Fibroblast of upper back skin (primary cell): Measurements from ENCODE around the gene EMC10.
"Not testable (repeated sequence)": the region's sequence is repeated elsewhere in the genome, so short reads cannot be mapped to it uniquely, and the experiment has no call there.

ENCODE experiments used
- DNase-seq: peaks from one replicate; pipeline ENCODE4 v3.0.0-alpha.2; 2013

The EMC10 gene

GRCh38 chr19:50516964-50517703 is 40.8 kb downstream of the EMC10 start:
- DNase-seq, result no peak

- DNase-seq, result no peak
Measured at GRCh38 chr19:50517704-50518075, 41.4 kb downstream of the EMC10 start.

- no peak for DNase-seq
Measured at GRCh38 chr19:50518091-50519005, 42.0 kb downstream of the EMC10 start.

GRCh38 chr19:50519006-50519575 is 42.8 kb downstream of the EMC10 start:
- no peak for DNase-seq

GRCh38 chr19:50520822-50521465 is 44.6 kb downstream of the EMC10 start:
- DNase-seq, result no peak

GRCh38 chr19:50522881-50523280 is 46.6 kb downstream of the EMC10 start:
- DNase-seq, result no peak

- not testable (repeated sequence) for DNase-seq
Measured at GRCh38 chr19:50528052-50528451, 51.7 kb downstream of the EMC10 start.

- no peak for DNase-seq
Measured at GRCh38 chr19:50531171-50531612, 54.9 kb downstream of the EMC10 start.

- no peak for DNase-seq
Measured at GRCh38 chr19:50532952-50533351, 56.6 kb downstream of the EMC10 start.

GRCh38 chr19:50534478-50534877 is 58.2 kb downstream of the EMC10 start:
- DNase-seq, result no peak

- no peak for DNase-seq
Measured at GRCh38 chr19:50535672-50536187, 59.4 kb downstream of the EMC10 start.

- no peak for DNase-seq
Measured at GRCh38 chr19:50536662-50537305, 60.5 kb downstream of the EMC10 start.

GRCh38 chr19:50537306-50537685 is 61.0 kb downstream of the EMC10 start:
- no peak for DNase-seq

- DNase-seq, result peak; percentile 67
Measured at GRCh38 chr19:50537769-50538230, 61.5 kb downstream of the EMC10 start.
